ENCODE measurements around the gene MYO1D. TPM values are rescaled to one million over a fixed set of nuclear protein-coding genes. Genes with fewer than 3 reads are reported as not detected.

Gene MYO1D
- polyA plus RNA-seq, 4 donors: 62.9 to 80.1 (median 73.6) TPM

Other genes starting within 250 kb of the MYO1D start
- 100 to 1,000 TPM in 1 of 4 donors, 10 to 100 TPM in 3; 52.8 to 203 (median 78.5) TPM for gene TMEM98, start 51.0 kb upstream of the MYO1D start, polyA plus RNA-seq
- gene SPACA3, start 114.7 kb upstream of the MYO1D start, polyA plus RNA-seq: 1 to 10 TPM in 1 of 4 donors, under 1 TPM in 1, not detected in 2; 0.18 to 5.6 TPM

Data from small intestine (tissue), 4 donors.